CD14-positive monocyte (primary cell): ENCODE measurements around the gene RASAL3. TPM values are rescaled to one million over a fixed set of nuclear protein-coding genes. Genes with fewer than 3 reads are reported as not detected.

ENCODE experiments used
- DNase-seq, 3 donors: peaks; one replicate each; pipeline ENCODE4 v3.0.0-alpha.2; 2011 to 2022
- H2AFZ ChIP-seq: 2 replicates; pipeline ENCODE4 v1.6.0; 2012; ENCODE audit warnings: mild to moderate bottlenecking, low read depth, low read length, inconsistent platforms; ENCODE audit not compliant: insufficient read depth, poor library complexity, severe bottlenecking
- H3K27ac ChIP-seq, 2 donors: 1 replicate in 1 of 2; 2 replicates in 1 of 2; pipeline ENCODE4 v1.5.1; 2012 to 2013; ENCODE audit warnings: low read length in 2 of 2, control low read depth in 1 of 2, inconsistent platforms in 1 of 2, low read depth in 1 of 2, mild to moderate bottlenecking in 1 of 2
- H3K27me3 ChIP-seq, 2 donors: one replicate each; pipeline versions ENCODE4 v1.6.0 to v1.6.1; 2011 to 2013; ENCODE audit warnings: low read length in 2 of 2; ENCODE audit not compliant: control insufficient read depth in 2 of 2, insufficient read depth in 2 of 2
- H3K36me3 ChIP-seq, 2 donors: replicated peaks in 1 of 2; 1 replicate in 1 of 2; 2 replicates in 1 of 2; pipeline versions ENCODE4 v1.5.1 to v1.6.1; 2012 to 2013; ENCODE audit warnings: low read length in 2 of 2, control low read depth in 1 of 2, inconsistent platforms in 1 of 2, mild to moderate bottlenecking in 1 of 2; ENCODE audit not compliant: insufficient read depth in 2 of 2, control insufficient read depth in 1 of 2
- H3K4me1 ChIP-seq, 2 donors: 1 replicate in 1 of 2; 2 replicates in 1 of 2; pipeline versions ENCODE4 v1.5.1 to v1.6.1; 2012 to 2013; ENCODE audit warnings: low read length in 2 of 2, control low read depth in 1 of 2, inconsistent platforms in 1 of 2, mild to moderate bottlenecking in 1 of 2, moderate library complexity in 1 of 2; ENCODE audit not compliant: insufficient read depth in 2 of 2, control insufficient read depth in 1 of 2
- H3K4me2 ChIP-seq: replicated peaks from 2 replicates; pipeline ENCODE3; 2012; ENCODE audit warnings: low read length, moderate library complexity, mild to moderate bottlenecking; ENCODE audit not compliant: poor library complexity, severe bottlenecking; ENCODE audit errors: extremely low read depth
- H3K4me3 ChIP-seq, 3 experiments: fragments of 200-600 bp in 1 of 3; sonication (generic) in 1 of 3; replicated peaks in 1 of 3; 1 replicate in 2 of 3; 2 replicates in 1 of 3; pipeline ENCODE4 v1.5.1; 2011 to 2013; ENCODE audit warnings: low read length in 3 of 3, mild to moderate bottlenecking in 3 of 3, control low read depth in 2 of 3, low read depth in 2 of 3, inconsistent platforms in 1 of 3, moderate library complexity in 1 of 3
- H3K79me2 ChIP-seq: 2 replicates; pipeline ENCODE4 v1.6.0; 2012; ENCODE audit warnings: mild to moderate bottlenecking, control low read depth, inconsistent platforms, low read length, moderate library complexity; ENCODE audit not compliant: insufficient read depth
- H3K9ac ChIP-seq: 2 replicates; pipeline ENCODE4 v1.6.0; 2017; ENCODE audit warnings: low read length, mild to moderate bottlenecking; ENCODE audit not compliant: insufficient read depth, poor library complexity, severe bottlenecking
- H3K9me3 ChIP-seq, 2 donors: replicated peaks in 1 of 2; 1 replicate in 1 of 2; 2 replicates in 1 of 2; pipeline versions ENCODE4 v1.5.1 to v1.6.1; 2012 to 2013; ENCODE audit warnings: low read length in 2 of 2, control low read depth in 1 of 2; ENCODE audit not compliant: control insufficient read depth in 1 of 2, insufficient read depth in 1 of 2
- H4K20me1 ChIP-seq: 2 replicates; pipeline ENCODE4 v1.6.0; 2012; ENCODE audit warnings: mild to moderate bottlenecking, low read length, control low read depth, moderate library complexity; ENCODE audit not compliant: insufficient read depth
- H3K27ac Mint-ChIP-seq, 7 donors: one replicate each; pipeline ENCODE4 v1.8.0; 2020; ENCODE audit warnings: mild to moderate bottlenecking in 7 of 7, mixed read lengths in 7 of 7, moderate library complexity in 6 of 7, inconsistent platforms in 2 of 7
- H3K27me3 Mint-ChIP-seq, 3 donors: one replicate each; pipeline ENCODE4 v1.8.0; 2021 to 2022; ENCODE audit warnings: low read depth in 3 of 3, mild to moderate bottlenecking in 3 of 3, mixed read lengths in 3 of 3, moderate library complexity in 3 of 3, inconsistent platforms in 1 of 3
- H3K36me3 Mint-ChIP-seq, 2 donors: one replicate each; pipeline ENCODE4 v1.8.0; 2020; ENCODE audit warnings: mixed read lengths in 2 of 2, inconsistent platforms in 1 of 2, mild to moderate bottlenecking in 1 of 2
- H3K4me1 Mint-ChIP-seq: one replicate; pipeline ENCODE4 v1.8.0; 2020; ENCODE audit warnings: mild to moderate bottlenecking, mixed read lengths
- H3K4me3 Mint-ChIP-seq, 2 donors: one replicate each; pipeline ENCODE4 v1.8.0; 2020; ENCODE audit warnings: mild to moderate bottlenecking in 2 of 2, mixed read lengths in 2 of 2, moderate library complexity in 1 of 2
- H3K9me3 Mint-ChIP-seq, 7 donors: one replicate each; pipeline ENCODE4 v1.8.0; 2020 to 2022; ENCODE audit warnings: mixed read lengths in 7 of 7, mild to moderate bottlenecking in 6 of 7, moderate library complexity in 6 of 7, inconsistent platforms in 2 of 7
- WGBS: methylation state at CpG from one replicate; pipeline ENCODE4 v1.1.5; 2013; ENCODE audit warnings: missing lambda C conversion rate; ENCODE audit not compliant: insufficient coverage; 5-methylcytosine and 5-hydroxymethylcytosine counted together
- intact Hi-C, 2 donors: fragments of 100-400 bp; cut with micrococcal nuclease; formaldehyde crosslinking; loops; one replicate each; pipeline versions ENCODE4 v1.15.0 to v1.15.1; 2023
- polyA plus RNA-seq, 3 donors: library from polyadenylated mRNA; depleted of rRNA in 1 of 3; unstranded in 2 of 3; stranded (reverse) in 1 of 3; fragments of 300-500 nt in 2 of 3; fragments of >200 nt in 1 of 3; fragmentation: Illumina TruSeq in 2 of 3; gene quantifications; 1 replicate in 2 of 3; 2 replicates in 1 of 3; pipeline ENCODE4 v1.2.3, GENCODE V29; 2012 to 2021
- TF ChIP-seq, protein P1 (sequence below): fragments of 200-600 bp; IDR thresholded peaks from one replicate; pipeline ENCODE4 v1.8.0; 2022; ENCODE audit warnings: antibody characterized with exemption, mild to moderate bottlenecking

RASAL3 gene
- polyA plus RNA-seq, 3 donors = 4.5 to 45.4 (median 13.6) TPM

GRCh38 chr19:15442142-15442920, 22.0 kb downstream of the RASAL3 start:
- no peaks in the 10 kb centered on the region for H4K20me1 ChIP-seq
- intact Hi-C loops = no loop called here

DNA sequence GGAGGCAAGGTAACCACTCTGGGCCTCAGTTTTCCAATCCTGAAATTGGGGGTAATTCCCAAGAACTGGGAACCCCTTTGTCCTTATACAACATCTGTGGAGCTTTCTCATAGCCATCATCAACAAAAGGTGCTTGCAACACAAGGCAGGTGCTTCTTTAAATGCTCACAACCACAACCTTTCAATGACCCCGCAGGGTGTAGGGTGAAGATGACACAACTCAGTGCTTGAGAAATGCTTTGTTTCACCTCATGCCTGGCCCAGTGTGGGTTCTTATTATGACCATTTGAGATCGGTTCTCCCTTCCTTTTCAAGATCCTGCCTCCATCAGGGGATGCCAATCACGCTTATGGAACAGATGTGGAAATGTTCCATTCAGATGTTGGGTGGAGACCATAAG, 23.0 kb downstream of the RASAL3 start:
- Histone ChIP-seq H3K9ac (no peak overlapping the region), H4K20me1 (no peaks in the 10 kb centered on the region), H3K4me2 (no peak overlapping the region), H2AFZ (no peak overlapping the region), H3K4me1 (no peaks in the 10 kb centered on the region), H3K4me3 (no peak overlapping the region), H3K27me3 (no peaks in the 10 kb centered on the region), H3K36me3 (no peaks in the 10 kb centered on the region), H3K27ac (no peak overlapping the region), H3K79me2 (no peaks in the 10 kb centered on the region), H3K9me3 (no peaks in the 10 kb centered on the region)
- no peak overlapping the region for H3K27ac Mint-ChIP-seq
- WGBS = no CpG with 5 or more reads among the region's 3 CpGs
- H3K9me3 Mint-ChIP-seq = no peaks in the 10 kb centered on the region
- no peak overlapping the region for H3K4me3 Mint-ChIP-seq
- no peaks in the 10 kb centered on the region for H3K4me1 Mint-ChIP-seq
- DNase-seq = no peak
- intact Hi-C loops = no loop called here
- TF ChIP-seq, protein P1, sequence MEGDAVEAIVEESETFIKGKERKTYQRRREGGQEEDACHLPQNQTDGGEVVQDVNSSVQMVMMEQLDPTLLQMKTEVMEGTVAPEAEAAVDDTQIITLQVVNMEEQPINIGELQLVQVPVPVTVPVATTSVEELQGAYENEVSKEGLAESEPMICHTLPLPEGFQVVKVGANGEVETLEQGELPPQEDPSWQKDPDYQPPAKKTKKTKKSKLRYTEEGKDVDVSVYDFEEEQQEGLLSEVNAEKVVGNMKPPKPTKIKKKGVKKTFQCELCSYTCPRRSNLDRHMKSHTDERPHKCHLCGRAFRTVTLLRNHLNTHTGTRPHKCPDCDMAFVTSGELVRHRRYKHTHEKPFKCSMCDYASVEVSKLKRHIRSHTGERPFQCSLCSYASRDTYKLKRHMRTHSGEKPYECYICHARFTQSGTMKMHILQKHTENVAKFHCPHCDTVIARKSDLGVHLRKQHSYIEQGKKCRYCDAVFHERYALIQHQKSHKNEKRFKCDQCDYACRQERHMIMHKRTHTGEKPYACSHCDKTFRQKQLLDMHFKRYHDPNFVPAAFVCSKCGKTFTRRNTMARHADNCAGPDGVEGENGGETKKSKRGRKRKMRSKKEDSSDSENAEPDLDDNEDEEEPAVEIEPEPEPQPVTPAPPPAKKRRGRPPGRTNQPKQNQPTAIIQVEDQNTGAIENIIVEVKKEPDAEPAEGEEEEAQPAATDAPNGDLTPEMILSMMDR = no peak
- no peaks in the 10 kb centered on the region for H3K36me3 Mint-ChIP-seq
- peaks cover 0 to 5% (median 3%) of the 10 kb centered on the region in 3 donors for H3K27me3 Mint-ChIP-seq

More at GRCh38 chr19:15442142-15442920, 22.0 kb downstream of the RASAL3 start:
- no peak for DNase-seq
- Histone ChIP-seq H2AFZ (no peak overlapping the region), H3K4me3 (no peak overlapping the region), H3K4me2 (no peak overlapping the region), H3K4me1 (no peaks in the 10 kb centered on the region), H3K79me2 (no peaks in the 10 kb centered on the region), H3K27me3 (no peaks in the 10 kb centered on the region), H3K9ac (no peak overlapping the region), H3K9me3 (no peaks in the 10 kb centered on the region), H3K27ac (no peak overlapping the region), H3K36me3 (no peaks in the 10 kb centered on the region)
- 92% methylated on average over 9 of the region's 13 CpGs for WGBS
- H3K27ac Mint-ChIP-seq = no peak overlapping the region
- H3K36me3 Mint-ChIP-seq = peaks cover 0 to 2% of the 10 kb centered on the region in 2 donors
- TF ChIP-seq, protein P1 = no peak
- no peak overlapping the region for H3K4me3 Mint-ChIP-seq
- no peaks in the 10 kb centered on the region for H3K9me3 Mint-ChIP-seq
- peaks cover 0 to 5% (median 3%) of the 10 kb centered on the region in 3 donors for H3K27me3 Mint-ChIP-seq
- no peaks in the 10 kb centered on the region for H3K4me1 Mint-ChIP-seq
